Dedifferentiated amniotic fluid mesenchymal stem cell (primary cell): ENCODE results near the gene FAM107B.
"Not testable (repeated sequence)": the region's sequence is repeated elsewhere in the genome, so short reads cannot be mapped to it uniquely, and the experiment has no call there.

Experiments
- DNase-seq: peaks from one replicate; pipeline ENCODE4 v3.0.0-alpha.2; 2016; ENCODE audit errors: extremely low spot score

Gene FAM107B

DNA sequence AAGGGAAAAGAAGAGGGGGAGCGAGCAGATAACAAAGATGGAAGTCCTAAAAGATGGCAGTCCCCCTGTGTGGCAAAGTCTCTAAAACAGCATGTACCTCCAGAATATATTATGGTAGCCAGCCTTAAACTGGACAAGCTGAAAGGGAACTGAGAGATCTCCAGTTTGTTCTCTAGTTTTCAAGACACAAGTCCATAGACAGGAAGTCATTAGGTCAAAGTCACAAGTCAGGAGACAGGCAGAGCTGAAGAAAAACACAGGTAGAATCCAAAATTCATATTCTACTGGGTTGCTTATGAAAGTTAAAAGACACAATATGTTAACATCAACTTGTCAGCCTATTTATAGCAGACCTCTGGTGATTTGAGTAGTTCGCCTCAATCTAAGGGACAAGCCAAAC, 38.7 kb downstream of the FAM107B start:
- DNase-seq: no peak

DNA sequence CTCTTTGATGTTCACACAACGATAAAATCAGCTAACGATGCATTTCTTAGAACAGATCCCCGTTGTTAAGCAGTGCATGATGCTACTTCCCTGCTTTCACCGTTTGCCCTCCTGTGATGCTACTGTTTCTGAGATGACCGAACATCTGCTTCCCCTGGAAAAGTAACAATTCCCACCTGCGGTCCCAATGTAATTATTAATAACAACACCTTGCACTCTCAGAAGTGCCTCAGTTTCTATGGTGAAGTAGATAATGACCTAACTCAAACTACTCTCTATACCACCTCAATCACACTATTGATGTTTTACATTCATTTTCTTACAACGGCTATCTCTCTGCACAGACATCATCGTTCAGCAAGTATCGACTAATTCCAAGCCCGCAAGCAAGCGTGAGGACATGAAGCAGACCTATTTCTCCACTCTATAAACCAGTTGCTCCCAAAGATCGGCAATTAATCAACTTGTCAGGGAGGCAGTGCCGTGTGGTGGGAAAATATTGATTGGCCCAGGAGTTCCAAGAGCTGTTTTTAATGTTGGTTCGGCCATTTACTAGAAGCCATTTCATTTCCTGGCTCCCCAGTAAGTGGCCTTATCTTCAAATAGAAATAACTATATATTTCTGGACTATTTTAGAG, 42.7 kb downstream of the FAM107B start:
- no peak for DNase-seq

DNA sequence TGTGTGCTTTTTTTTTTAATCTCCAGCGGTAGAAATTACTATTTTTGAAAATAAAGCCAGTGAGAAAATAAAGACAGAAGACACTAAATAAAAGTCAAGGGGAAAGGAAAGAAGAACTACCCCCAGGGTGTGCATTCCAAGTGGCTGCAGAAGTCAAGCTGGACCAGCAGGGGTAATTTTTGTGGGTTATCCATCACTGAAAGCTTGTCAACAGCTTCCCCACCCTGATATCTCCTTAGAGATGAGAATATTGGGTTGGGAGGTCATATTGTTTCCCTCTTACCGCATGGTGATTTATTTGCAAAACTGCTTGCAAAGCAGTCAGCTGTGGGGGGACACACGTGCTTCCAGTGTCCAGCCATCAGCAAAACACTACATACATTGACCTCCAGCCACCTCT, 46.4 kb downstream of the FAM107B start:
- DNase-seq: no peak

DNA sequence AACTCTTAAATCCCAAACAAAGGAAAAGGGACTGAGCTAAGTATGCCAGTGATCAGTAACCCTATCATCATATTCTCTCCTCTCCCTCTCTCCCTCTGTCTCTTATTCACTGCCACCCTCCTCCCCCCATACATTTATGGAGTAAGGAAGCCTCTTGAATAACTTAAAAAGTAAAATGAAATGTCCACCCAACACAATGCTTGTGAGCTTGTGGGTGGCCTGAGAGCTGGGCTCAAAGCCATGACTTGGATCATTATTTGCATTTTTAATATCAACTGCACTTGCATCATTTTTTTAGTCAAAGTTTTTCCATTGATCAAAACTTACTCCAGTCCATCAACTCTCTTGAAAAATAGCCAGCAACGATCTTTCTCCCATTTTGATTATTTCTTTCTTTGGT, 46.8 kb downstream of the FAM107B start:
- DNase-seq: no peak

DNA sequence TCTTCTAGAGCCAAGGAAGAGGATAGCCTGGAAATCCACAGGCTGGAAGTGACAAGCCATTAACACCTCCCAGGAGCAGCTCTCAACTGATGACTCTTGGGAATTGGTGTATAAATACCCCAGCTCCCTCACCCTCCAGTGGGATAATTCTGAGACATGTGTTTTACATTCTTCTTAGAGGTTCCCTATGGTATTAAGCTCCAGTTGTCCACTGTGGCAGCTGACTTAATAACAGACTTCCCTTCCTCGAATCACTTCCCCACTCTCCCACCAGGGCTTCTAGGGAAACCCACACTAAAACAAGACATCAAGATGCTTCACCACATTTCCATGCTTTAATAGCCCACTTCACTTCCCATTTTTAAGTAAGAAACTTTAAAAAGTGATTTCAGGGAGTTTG, 47.2 kb downstream of the FAM107B start:
- no peak for DNase-seq

DNA sequence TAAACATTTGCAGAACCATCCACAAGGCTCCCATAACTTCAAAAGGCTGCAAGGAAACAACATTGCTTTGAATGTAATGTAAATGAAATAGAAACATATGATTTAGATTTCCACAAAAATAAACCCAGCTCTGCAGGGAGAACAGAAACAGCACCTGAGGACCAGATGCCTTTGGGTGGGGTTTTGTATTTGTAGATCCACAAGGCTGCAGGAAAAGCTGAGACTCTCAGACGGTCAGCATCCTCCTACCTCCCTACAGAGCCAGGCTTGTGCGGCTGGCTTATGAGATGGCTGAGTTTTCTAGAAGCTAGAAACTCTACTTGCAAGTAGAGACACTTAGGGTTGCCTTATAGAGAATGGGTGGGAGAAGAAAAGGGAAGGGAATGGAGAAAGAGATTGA, 49.8 kb downstream of the FAM107B start:
- DNase-seq: no peak

DNA sequence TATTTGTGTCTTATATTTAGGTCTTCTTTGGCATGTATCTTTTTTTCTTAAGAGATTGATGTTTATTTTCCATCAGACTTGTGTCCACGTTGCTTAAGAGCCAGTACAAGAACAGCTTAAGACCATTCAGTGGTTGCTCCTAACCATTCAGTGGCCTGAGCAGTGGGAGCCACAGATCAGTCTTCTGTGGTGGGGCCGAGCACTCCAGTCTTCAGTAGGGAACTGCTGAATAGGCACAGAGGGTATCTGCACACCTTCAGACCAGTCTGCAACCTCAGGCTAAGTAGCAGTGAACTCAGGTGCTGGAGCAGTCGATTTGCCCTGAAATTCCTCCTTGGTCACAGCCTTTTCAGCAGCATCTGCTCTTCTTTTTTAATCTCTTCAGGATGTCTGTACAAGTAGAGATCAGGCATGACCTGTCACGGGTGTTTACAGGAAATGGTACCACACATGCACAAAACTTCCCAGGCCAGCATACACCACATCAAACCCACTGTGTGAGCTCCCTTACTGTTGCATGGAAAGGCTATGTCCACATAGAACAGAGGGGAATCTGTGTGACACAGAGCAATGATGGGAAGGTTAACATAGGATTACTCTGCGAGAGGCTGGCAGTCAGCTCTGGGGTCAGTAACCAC, 51.5 kb downstream of the FAM107B start:
- no peak for DNase-seq

DNA sequence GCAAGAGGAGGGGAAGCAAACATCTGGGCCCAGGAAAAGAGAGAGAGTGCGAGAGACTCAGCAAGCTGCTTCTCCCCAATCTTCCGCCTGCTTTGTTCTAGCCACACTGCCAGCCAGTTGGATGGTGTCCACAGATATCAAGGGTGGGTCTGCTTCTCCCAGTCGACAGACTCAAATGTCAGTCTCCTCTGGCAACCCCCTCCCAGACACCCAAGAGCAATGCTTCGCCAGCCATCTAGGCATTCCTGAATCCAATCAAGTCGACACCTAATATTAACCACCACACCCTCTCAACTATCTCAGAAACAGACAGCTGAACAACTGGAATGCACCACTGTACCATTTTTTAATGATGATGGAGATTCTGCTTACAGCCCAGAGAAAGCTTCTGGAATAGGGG, 57.1 kb downstream of the FAM107B start:
- DNase-seq: no peak

DNA sequence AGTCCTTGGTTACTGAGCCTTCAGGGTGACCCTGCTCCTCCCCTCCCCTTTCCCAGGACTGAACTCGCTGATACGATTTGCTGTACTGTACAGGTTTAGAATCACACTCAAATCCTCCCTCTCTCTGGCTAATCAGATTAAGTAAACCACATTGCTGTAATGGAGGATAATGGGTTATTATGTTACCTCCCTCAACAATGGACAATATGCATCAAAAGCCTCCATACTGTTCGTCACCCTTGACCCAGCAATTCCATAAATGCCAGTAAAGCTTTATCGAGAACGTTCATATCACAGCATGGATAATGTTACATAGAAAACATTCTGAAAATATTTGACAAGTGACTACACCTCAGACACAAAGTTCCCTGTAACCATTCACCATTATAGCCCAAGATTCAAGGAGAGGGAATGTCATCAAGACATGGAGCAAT, 61.7 kb downstream of the FAM107B start:
- DNase-seq: peak; percentile 38

DNA sequence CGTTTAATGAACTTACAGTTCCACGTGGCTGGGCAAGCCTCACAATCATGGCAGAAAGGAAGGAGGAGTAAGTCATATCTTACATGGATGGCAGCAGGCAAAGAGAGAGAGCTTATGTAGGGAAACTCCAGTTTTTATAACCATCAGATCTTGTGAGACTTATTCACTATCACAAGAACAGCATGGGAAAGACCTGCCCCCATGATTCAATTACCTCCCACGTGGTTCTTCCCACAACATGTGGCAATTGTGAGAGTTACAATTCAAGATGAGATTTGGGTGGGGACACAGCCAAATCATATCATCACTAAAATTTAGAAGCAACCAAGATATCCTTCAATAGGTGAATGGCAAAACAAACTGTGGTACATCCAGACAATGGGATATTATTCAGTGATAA, 65.4 kb downstream of the FAM107B start:
- not testable (repeated sequence) for DNase-seq

DNA sequence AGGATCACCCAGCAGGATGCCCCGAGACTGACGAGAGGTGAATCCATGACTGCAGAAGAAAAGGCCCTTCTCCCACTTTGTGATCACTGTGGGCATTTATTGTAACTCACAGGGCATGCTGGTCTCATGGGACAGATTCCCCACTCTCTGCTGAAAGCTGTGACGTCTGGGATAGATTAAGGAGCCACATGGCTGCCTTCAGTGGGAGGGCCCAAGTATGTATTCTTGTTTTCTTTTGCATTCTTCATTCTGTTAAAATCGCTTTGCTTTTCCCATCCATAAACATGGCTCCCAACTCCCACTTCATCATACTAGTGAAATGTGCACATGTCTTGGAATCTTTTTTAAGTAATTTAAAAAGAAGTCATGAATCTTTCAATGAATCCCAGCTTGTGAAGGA, 67.2 kb downstream of the FAM107B start:
- DNase-seq: no peak

DNA sequence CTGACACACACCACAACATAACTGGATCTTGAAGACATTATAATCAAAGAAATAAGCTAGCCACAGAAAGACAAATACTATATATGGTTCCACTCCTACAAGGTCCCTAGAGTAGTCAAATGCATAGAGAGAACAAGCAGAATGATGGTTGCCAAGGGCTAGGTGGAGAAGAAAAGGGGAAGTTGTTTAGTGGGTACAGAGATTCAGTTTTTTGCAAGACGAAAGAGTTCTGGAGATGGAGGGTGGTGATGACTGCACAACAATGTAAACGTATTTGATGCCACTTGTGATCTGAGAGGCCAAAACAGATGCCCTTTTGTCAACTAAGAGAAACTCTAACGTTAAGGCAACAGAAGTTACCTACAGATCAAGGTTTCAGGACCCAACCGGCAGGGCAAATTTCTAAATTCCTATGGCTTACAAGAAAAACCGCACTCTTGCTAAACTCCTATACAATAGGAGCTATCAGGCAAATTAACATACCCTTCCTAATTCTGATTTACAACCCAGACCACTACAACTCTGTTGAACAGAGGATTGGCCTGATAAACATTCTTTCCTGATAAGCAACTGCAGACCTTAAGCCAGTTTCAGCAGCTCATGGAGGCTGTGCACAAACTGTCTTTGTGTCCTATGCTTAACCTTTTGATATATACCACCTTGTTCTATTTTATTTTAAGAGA, 69.0 kb downstream of the FAM107B start:
- no peak for DNase-seq

DNA sequence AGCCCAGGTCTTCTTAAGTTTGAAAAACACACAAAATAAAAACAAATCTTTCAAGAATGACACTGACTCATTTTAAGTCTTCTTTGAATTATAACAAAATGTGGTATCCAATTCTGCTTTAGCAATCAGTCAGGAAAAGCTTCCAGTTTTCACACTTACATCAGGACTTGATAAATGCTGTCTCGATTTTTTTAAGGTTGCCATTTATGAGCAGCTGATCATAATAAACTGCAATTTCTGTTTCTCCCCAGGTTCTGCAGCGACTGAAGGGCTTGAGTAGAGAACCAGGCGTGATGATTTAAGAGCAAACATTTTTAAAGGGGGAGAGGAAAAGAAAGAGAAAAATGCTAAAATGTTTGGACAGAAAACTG, 71.1 kb downstream of the FAM107B start:
- no peak for DNase-seq

DNA sequence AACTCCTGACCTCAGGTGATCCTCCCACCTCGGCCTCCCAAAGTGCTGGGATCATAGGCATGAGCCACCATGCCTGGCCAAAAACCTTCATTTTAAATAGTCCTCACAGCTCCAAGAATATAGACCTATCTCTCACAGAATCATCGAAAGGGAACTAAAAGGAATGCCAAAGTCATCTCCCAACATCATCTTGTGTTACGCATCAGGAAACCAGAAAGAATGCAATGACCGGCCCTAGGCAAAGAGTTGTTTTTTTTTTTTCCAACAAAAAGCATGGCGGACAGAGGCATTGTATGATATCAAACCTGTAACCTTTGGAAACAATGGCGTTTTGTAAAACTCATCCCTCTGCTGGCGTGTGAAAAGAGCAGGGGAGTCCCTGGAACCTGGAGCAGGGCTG, 73.2 kb downstream of the FAM107B start:
- DNase-seq: no peak

DNA sequence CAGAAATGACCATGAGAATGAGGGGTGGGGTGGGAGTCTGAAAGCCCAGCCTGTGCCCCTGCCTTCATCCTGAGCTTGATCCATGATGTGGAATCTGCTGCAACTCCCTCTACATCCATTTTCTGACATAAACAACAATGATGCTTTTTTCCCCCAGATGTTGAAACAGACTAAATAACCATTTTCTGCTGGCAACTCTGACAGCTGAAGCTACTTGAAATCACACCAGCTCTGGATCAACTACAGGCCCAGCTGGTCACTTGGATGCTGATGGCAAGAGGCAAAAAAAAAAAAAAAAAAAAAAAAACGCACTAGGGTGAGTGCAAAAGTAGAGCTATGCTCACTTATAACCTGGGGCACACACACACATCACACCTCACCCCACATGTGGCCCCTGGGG, 74.2 kb downstream of the FAM107B start:
- no peak for DNase-seq

DNA sequence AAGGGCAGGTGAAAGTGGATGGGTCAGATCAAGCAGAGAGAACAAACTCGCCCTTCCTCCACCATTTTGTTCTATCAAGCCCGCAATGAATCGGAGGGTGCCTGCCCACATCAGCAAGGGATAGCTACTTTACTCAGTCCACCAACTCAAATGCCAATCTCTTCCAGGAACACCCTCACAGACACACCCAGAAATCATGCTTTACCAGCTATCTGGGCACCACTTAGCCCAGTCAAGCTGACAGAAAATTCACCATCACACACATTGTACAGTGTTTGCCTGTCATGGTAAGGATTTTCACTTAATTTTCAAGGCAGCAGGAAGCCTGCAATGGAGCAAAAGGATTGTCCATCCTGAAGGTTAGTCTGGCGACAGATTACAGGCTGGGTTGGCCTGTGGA, 75.2 kb downstream of the FAM107B start:
- DNase-seq: no peak

DNA sequence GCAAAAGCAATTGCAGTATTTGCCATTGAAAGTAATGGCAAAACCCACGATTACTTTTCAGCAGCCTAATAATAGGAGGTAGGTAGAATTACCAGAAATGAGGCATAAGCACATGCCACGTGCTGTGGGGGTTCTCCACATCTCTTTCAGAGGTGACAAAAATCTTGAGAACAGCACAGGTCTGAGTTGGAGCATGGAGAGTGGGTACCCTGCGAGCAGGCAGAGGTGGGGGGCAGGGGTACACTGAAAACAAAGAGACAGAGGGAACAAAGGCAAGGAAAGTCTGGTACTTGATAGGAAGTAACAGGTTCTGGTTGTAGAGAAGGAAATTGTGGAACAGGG, 75.9 kb downstream of the FAM107B start:
- DNase-seq: no peak

DNA sequence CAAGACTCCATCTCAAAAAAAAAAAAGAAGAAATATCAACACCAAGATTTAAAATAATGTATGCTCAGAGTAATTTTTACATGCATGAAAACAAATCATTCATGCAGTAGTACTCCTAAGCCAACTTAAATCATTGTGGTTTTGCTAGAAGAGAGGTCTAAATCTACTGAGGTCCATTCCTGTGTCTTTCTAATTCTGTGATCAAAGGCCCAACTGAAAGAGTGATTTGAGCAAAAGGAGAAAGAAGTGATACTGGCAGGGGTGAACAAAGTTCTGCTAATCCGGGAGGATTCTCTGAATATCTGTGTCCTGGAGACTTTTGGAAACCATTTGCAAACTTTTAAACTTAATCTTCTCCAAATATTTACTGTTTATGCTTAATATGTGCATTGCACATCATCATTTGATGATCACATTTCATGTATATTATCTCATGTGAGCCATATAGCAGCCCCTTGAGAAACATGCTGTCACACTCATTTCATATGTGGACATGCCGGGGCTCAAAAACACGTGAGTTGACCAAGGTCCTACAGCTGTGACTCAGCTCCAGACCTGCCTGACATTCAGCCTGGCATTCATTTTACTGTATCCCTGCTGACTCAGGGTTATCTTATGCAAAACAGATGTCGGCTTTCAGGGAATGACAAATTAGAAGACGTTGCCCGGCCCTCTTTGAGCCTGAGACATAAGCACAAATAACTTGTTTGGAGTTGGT, 76.4 kb downstream of the FAM107B start:
- peak; percentile 78 for DNase-seq

DNA sequence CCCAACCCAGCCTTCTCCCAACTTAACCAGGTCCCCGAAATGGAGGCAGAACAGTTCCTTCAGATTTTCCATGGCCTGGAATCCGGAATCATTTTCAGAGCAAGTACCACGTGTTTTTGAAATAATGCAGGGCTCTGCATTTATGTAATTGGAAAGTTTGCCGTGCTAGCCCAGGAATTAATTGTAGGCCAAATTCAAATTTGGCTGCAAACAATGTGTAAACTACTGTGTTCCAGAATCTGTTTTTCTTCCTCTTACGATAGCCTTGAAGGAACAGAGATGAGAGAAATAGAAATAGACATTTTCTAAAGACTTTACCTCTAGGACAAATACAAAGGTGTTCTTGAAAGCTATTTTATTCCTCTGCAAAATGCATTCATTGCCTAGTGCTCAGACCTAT, 77.4 kb downstream of the FAM107B start:
- no peak for DNase-seq

DNA sequence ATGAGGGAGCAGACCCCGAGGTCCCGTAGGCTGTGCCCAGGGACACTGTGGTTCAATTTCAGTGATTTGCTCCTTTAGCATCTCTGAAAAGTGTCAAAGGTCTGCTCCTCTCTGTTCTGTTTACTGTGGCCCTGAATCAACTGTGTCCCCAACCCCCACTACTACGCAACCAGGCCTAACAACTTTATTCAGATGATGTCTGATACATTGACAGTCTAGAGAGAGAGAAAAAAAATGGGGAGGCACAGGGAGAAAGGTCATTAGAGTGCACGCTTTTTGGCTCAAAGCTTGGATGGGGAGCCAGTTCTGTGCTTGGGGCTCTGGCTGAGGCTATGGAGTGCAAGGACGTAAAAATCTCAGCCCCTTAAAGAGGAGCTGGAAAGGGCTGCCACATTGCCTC, 77.9 kb downstream of the FAM107B start:
- no peak for DNase-seq

DNA sequence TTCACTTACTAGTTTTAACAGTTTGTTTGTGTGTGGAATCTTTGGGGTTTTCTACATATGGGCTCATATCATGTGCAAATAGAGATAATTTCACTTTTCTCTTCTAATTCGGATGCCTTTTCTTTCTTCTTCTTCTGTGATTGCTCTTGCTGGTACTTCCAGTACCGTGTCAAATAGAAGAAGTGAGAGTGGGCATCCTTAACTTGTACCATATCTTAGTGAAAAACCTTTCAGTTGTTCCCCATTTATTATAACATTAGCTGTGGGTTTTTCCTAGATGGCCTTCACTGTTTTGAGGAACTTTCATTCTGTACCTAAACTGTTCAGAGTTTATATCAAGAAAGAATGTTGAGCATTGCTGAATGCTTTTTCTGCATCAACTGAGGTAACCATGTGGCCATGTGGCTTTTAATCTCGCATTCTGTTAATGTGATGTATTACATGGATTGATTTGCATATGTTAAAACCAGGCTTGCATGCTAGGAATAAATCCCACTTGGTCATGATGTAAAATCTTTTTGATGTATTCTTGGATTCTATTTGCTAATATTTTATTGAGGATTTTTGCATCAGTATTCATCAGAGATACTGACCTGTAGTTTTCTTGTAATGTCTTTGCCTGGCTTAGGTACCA, 78.7 kb downstream of the FAM107B start:
- DNase-seq: no peak

DNA sequence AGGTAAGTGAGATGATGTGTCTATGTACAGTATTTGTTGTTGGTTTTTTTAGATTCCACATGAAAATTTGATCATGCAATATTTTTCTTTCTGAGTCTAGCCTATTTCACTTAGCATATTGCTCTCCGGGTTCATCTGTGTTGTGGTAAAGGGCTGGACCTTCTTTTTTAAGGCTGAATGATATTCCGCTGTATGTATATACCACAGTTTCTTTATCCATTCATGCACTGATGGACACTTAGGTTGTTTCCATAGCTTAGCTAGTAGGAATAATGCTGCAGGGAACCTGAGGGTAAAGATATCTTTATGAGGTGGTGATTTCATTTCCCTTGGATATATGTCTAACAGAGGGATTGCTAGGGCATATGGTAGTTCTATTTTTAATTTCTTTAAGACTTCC, 80.8 kb downstream of the FAM107B start:
- no peak for DNase-seq
